ENCODE data around the gene SAMD14.
"Not testable (repeated sequence)": the region's sequence is repeated elsewhere in the genome, so short reads cannot be mapped to it uniquely, and the experiment has no call there.

SAMD14 gene

GRCh38 chr17:50070908-50071680 lies 58.9 kb downstream of the SAMD14 start:
- no peak for DNase-seq

DNA sequence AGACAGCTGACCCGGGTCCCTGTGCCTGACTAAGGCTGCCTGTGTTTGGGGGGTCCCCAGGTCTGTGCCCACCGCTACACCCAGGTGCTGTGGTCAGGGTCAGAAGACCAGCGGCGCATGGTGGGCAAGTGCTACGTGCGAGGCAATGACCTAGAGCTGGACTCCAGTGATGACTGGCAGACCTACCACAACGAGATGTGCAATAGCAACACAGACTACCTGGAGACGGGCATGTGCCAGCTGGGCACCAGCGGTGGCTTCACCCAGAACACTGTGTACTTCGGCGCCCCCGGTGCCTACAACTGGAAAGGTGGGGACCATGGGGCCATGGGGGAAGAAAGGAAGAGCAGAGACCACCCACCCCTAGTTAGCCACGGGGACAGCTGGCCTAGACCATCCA lies 62.0 kb downstream of the SAMD14 start:
- no peak for DNase-seq

- no peak for DNase-seq
Observed at GRCh38 chr17:50066995-50067394, 63.0 kb downstream of the SAMD14 start.

DNA sequence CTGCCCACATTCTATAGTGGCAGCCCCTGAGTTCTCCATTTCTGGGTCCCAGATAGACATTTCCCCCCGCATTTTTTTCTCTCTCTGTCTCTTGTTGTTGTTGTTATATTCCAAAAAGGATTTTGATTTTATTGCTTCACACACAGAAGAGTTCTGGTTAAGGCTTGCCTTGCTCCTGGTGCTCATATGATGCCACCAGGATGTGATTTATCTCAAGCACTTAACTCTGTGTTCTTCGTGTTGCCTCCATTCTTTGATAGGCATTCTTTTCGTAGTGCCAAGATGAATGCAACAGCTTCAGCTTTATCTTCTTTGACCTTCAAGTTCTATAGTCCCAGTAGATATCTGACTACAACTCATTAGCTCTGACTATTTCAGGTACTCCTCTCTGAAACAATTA lies 64.9 kb downstream of the SAMD14 start:
- no peak for DNase-seq

- no peak for DNase-seq
Observed at GRCh38 chr17:50064253-50065001, 65.5 kb downstream of the SAMD14 start.

DNA sequence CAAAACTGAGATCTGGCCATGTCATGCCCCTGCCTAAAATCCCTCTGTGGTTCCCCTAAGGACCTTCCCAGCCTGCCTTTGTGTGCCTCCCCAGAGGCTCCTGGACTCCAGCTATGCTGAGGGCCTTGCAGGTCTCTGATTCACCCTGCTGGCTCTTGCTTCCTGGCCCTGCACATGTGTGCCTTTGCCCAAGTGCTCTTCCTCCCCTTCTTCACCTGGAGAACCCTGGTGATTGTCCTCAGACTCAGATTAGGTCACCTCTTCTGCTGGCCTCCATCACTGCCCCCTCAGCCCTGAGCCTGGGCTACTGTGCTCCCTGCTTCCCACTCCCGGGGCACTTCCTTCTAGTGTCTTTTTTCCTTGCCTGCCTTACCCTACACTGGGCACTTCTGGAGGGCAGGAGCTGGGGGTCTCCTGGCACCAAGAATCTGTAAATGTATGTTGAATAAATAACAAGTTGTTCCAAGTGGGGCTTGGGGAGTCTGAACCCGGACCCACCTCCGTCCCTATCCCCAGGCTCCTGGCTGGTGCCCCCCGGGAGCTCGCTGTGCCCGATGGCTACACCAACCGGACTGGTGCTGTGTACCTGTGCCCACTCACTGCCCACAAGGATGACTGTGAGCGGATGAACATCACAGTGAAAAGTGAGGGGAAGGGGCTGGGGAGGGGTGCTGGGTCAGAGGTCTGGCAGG lies 66.3 kb downstream of the SAMD14 start:
- DNase-seq = no peak

DNA sequence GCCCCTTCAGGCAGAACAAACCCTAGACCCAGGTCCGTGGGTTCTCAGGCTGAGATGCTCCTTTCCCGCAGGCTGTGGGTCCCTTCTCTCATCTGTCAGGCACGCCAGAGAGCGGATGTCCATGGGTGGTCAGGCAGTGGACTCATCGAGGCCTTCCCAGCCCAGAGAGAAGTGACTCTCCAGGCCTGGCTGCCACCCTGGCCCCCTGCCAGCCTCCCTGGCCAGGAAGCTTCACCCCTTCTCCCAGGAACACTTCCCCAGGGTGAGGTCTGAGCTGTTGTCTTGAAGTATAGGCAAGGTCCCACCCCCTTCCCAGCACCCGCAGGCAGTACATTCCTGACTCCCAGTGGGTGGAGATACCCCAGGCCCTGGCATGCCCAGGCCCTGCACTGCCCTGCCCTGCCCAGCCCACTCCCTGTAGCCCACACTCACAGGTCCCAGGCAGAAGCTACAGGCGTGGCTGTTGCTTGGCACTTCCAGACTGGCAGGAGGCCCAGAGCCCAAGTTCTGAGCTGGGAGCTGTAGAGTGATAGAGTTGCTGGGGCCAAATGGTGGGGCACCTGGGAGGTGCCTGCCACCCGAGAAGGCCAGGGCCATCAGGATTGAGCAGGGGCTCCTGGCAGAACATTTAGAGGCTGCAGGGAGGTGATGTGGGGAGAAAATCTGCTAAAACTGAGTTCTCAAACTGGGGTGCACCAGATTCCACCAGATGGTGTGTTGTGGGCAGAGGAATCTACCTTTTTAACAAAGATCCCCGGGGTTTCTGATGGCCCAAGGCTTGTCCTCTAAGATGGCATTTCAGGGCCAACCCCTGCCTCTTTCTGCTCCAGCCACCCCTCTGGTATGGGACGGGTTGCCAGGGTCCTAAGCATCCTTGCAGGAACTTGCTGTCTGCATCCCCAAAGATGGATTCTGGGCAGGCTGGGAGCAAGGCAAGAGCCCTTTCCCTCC lies 67.4 kb downstream of the SAMD14 start:
- no peak for DNase-seq

GRCh38 chr17:50061713-50062045 lies 68.3 kb downstream of the SAMD14 start:
- DNase-seq = not testable (repeated sequence)

DNA sequence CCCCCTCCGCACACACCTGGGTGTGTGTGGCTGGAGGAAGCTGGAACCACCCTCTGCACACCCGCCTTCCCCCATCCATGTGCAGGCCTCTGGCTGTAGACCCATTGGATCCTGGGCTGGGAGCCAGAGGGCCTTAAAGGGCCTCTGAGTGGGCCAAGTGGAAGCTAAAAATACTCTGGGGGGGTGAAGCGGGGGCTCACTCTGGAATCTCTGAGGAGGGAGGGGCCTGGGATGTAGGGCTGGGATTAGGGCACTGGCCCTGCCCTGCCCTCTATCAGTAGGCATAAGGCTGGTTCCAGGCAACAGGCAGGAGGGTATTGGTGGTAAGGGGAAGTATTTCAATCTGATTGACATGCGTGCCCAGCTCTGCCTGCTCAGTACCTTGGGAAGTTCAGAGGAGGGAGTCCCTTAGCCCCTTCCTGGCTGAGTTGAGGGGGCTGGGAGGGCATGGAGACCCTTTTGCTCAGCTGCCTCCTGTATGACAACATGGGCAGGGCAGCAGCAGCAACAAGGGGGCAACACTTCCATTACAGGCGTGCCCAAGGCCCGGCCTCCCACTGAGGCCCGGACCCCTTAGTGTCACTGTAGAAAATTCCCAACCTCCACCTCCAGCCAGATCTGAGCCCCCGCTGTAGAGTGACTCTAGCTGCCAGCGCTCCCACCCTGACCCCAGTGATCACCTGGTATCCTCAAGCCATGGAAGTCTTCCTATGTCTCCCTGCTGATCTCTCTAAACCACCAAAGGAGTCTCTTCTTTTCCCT lies 68.8 kb downstream of the SAMD14 start:
- DNase-seq = no peak

Measured in hematopoietic multipotent progenitor cell treated with erythropoietin and hydrocortisone succinate and interleukin-3 and kit ligand, for 8 days (in vitro differentiated cells).